Activated CD4-positive, alpha-beta memory T cell treated with anti-CD3 and anti-CD28 coated beads, Interleukin-2, amount 10 ng/mL, durations not matched to agents 7 days and 5 days (primary cell): ENCODE measurements around the gene BDKRB1. TPM values are rescaled to one million over a fixed set of nuclear protein-coding genes. Genes with fewer than 3 reads are reported as not detected.
"Not testable (repeated sequence)": the region's sequence is repeated elsewhere in the genome, so short reads cannot be mapped to it uniquely, and the experiment has no call there.

ENCODE experiments used
- CTCF ChIA-PET: fragments of 350-600 bp; sonication (Branson Sonifier 250); formaldehyde crosslinking; loops from one replicate; lab custom pipeline; 2021; ENCODE audit warnings: antibody characterized with exemption, inconsistent platforms; lab: Charles Lee
- POLR2A ChIA-PET: fragments of 350-600 bp; sonication (Branson Sonifier 250); formaldehyde crosslinking; loops from one replicate; lab custom pipeline; 2021; ENCODE audit warnings: antibody characterized with exemption; lab: Charles Lee
- DNase-seq: peaks from one replicate; pipeline ENCODE4 v3.0.0-alpha.2; 2020
- H3K27ac Mint-ChIP-seq: one replicate; pipeline ENCODE4 v1.8.0; 2021; ENCODE audit warnings: mild to moderate bottlenecking, mixed read lengths
- H3K27me3 Mint-ChIP-seq: one replicate; pipeline ENCODE4 v1.8.0; 2021; ENCODE audit warnings: mixed read lengths
- H3K36me3 Mint-ChIP-seq: one replicate; pipeline ENCODE4 v1.8.0; 2021; ENCODE audit warnings: low read depth, mixed read lengths
- H3K4me1 Mint-ChIP-seq: one replicate; pipeline ENCODE4 v1.8.0; 2021; ENCODE audit warnings: mixed read lengths
- H3K4me3 Mint-ChIP-seq: one replicate; pipeline ENCODE4 v1.8.0; 2021; ENCODE audit warnings: mild to moderate bottlenecking, mixed read lengths
- H3K9me3 Mint-ChIP-seq: one replicate; pipeline ENCODE4 v1.8.0; 2021; ENCODE audit warnings: mixed read lengths
- total RNA-seq, 2 experiments: library from RNA; stranded (reverse); gene quantifications; one replicate each; pipeline ENCODE4 v1.2.3, GENCODE V29; 2021

The BDKRB1 gene
- total RNA-seq, 2 experiments from 2014 or later, result not detected

- no peak for DNase-seq
- CTCF ChIA-PET, result no interaction called here
- Mint-ChIP-seq H3K36me3 (no peaks in the 10 kb centered on the region), H3K9me3 (no peaks in the 10 kb centered on the region), H3K4me3 (no peak overlapping the region), H3K27ac (no peak overlapping the region), H3K4me1 (no peaks in the 10 kb centered on the region), H3K27me3 (peaks cover 2% of the 10 kb centered on the region)
- POLR2A ChIA-PET, result no interaction called here
Measured at GRCh38 chr14:96242126-96242525, 13.9 kb upstream of the BDKRB1 start.

- H3K36me3 Mint-ChIP-seq, result no peaks in the 10 kb centered on the region
- ChIA-PET CTCF (no interaction called here), POLR2A (no interaction called here)
- no peak overlapping the region for H3K27ac Mint-ChIP-seq
- H3K4me1 Mint-ChIP-seq, result no peaks in the 10 kb centered on the region
- no peak for DNase-seq
- H3K4me3 Mint-ChIP-seq, result no peak overlapping the region
- H3K27me3 Mint-ChIP-seq, result peaks cover 2% of the 10 kb centered on the region
- H3K9me3 Mint-ChIP-seq, result no peaks in the 10 kb centered on the region
Measured at GRCh38 chr14:96243785-96244184, 12.2 kb upstream of the BDKRB1 start.

DNA sequence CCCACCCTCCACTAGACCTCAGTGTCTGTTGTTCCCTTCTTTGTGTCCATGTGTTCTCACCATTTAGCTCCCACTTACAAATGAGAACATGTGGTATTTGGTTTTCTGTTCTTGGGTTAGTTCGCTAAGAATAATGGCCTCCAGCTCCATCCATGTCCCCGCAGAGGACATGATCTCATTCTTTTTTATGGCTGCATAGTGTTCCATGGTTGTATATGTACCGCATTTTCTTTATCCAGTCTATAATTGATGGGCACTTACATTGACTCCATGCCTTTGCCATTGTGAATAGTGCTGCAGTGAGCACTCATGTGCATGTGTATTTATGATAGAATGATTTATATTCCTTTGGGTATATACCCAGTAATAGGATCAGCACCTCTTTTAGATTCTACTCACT is 10.9 kb upstream of the BDKRB1 start:
- H3K27me3 Mint-ChIP-seq, H3K4me1 Mint-ChIP-seq, H3K9me3 Mint-ChIP-seq, H3K27ac Mint-ChIP-seq, H3K36me3 Mint-ChIP-seq, H3K4me3 Mint-ChIP-seq, DNase-seq, CTCF ChIA-PET, POLR2A ChIA-PET: not testable (repeated sequence)

DNA sequence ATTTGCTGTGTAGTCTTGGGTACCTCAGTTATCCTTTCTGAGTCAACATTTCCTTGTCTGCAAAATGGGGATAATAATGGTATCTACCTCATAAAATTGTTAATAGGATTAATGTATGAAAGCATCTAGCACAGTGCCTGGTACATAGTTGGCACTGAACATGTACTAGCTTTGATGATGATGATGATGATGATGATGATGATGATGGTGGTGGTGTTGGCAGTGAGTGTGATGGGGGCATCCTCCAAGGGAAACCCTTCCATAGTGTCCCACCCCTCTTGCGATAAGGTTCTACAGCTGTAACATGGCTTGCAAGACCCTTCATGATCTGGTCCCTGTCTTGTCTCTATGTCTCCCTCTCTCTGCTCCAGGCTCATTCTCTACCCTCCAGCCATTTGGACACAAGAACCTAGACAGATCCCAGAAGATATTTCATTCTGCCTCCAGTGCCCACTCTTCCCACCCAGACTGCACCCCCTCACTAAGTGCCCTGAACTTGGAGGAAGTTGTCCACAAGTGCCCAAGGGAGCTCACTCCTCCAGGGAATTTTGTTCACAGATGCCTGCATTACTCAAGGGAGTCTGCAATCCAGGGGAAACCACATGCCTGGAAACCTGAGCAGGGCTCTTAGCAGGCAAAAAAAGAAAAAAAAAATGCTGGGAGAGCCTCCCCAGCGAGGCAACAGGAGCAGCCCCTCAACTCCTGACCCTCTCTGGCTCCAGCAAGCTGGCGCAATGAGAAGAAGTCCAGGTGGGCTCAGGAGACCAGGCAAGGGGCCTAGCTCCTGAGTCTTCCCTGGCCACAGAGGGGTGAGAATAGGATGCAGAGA is 10.1 kb upstream of the BDKRB1 start:
- CTCF ChIA-PET, result no interaction called here
- H3K4me1 Mint-ChIP-seq, result no peaks in the 10 kb centered on the region
- POLR2A ChIA-PET, result no interaction called here

GRCh38 chr14:96246539-96246847 is 9.5 kb upstream of the BDKRB1 start:
- no peaks in the 10 kb centered on the region for H3K9me3 Mint-ChIP-seq
- no peaks in the 10 kb centered on the region for H3K36me3 Mint-ChIP-seq
- no peak overlapping the region for H3K27ac Mint-ChIP-seq
- CTCF ChIA-PET, result no interaction called here
- H3K27me3 Mint-ChIP-seq, result no peaks in the 10 kb centered on the region
- no peak overlapping the region for H3K4me3 Mint-ChIP-seq
- no peaks in the 10 kb centered on the region for H3K4me1 Mint-ChIP-seq
- DNase-seq, result no peak
- POLR2A ChIA-PET, result no interaction called here

More for the DNA sequence above, 10.1 kb upstream of the BDKRB1 start:
- Mint-ChIP-seq H3K27ac (no peak overlapping the region), H3K36me3 (no peaks in the 10 kb centered on the region), H3K27me3 (no peaks in the 10 kb centered on the region), H3K4me3 (no peak overlapping the region), H3K9me3 (no peaks in the 10 kb centered on the region)
- no peak for DNase-seq

DNA sequence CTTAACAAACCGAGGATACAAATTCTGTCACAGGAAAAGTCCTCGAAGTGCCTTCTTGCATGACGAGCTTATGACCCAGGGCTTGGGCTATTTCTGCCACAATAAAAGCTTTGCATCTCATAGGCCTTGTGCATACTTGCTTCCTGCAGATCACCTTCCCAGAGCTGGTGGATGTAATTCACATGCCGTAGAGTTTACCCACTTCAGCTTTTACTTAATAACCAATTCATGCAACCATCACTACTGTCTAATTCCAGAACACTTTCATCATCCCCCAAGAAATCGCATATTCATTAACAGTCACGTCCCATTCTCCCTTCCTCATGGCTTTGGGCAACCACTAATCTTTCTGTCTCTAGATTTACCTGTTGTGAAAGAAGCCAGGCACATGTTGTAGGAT is 9.0 kb upstream of the BDKRB1 start:
- DNase-seq, result no peak

DNA sequence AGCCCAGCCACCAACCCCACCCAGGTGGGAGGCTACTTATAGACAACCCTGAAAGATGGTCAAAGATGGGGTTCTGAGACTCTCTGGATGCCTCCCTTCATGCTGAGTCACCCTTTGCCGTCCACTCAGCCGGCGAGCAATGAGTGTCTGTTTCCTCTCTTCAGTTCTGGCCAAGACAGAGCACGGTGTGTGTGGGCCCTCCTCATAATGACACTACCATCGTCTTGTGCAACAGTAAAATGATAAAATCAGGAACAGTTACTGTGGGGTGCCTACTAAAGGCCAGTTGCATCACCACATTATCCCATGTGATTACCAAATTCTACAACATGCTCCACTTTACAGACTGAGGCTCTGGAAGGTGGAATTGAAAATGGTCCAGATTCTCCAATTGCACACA is 7.0 kb upstream of the BDKRB1 start:
- no peaks in the 10 kb centered on the region for H3K4me1 Mint-ChIP-seq
- H3K27ac Mint-ChIP-seq, result no peak overlapping the region
- no peak overlapping the region for H3K4me3 Mint-ChIP-seq
- no peaks in the 10 kb centered on the region for H3K27me3 Mint-ChIP-seq
- H3K9me3 Mint-ChIP-seq, result no peaks in the 10 kb centered on the region
- POLR2A ChIA-PET, result no interaction called here
- no peaks in the 10 kb centered on the region for H3K36me3 Mint-ChIP-seq
- CTCF ChIA-PET, result no interaction called here
- no peak for DNase-seq

More for the DNA sequence above, 9.0 kb upstream of the BDKRB1 start:
- no peak overlapping the region for H3K4me3 Mint-ChIP-seq
- H3K27me3 Mint-ChIP-seq, result no peaks in the 10 kb centered on the region
- ChIA-PET CTCF (interaction anchor here (0.6 kb wide), 1 partner anchor 49 kb away, joined by 3 read pairs; no protein-coding TSS in a partner anchor), POLR2A (no interaction called here)
- H3K36me3 Mint-ChIP-seq, result no peaks in the 10 kb centered on the region
- no peaks in the 10 kb centered on the region for H3K9me3 Mint-ChIP-seq
- no peaks in the 10 kb centered on the region for H3K4me1 Mint-ChIP-seq
- no peak overlapping the region for H3K27ac Mint-ChIP-seq

DNA sequence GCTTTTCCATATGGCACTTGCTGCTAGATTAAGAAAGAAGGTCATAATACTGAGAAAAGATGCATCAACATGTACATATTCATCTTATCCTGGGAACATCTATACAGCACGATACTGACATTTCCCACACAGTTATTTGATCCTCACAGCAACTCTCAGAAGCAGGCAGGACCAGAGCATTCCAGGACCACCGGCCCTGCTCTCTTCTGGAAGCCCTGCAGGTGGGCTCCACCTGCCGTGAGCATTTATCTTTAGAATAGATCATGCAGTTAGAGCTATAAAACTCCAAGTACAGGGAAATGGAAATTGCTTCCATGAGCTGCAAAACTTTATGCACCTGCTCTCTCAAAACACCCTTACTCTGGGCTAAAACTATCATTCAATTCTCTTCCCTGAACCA is 5.5 kb upstream of the BDKRB1 start:
- no peaks in the 10 kb centered on the region for H3K27me3 Mint-ChIP-seq
- POLR2A ChIA-PET, result no interaction called here
- CTCF ChIA-PET, result interaction anchor here (1.6 kb wide), 1 partner anchor 9 kb away, joined by 4 read pairs; no protein-coding TSS in a partner anchor
- no peaks in the 10 kb centered on the region for H3K36me3 Mint-ChIP-seq
- DNase-seq, result no peak
- H3K27ac Mint-ChIP-seq, result no peak overlapping the region
- no peaks in the 10 kb centered on the region for H3K4me1 Mint-ChIP-seq
- H3K4me3 Mint-ChIP-seq, result no peak overlapping the region
- no peaks in the 10 kb centered on the region for H3K9me3 Mint-ChIP-seq

- no peaks in the 10 kb centered on the region for H3K36me3 Mint-ChIP-seq
- H3K27ac Mint-ChIP-seq, result no peak overlapping the region
- no peak for DNase-seq
- H3K27me3 Mint-ChIP-seq, result no peaks in the 10 kb centered on the region
- ChIA-PET POLR2A (no interaction called here), CTCF (interaction anchor here (1.0 kb wide), 1 partner anchor 46 kb away, joined by 3 read pairs; no protein-coding TSS in a partner anchor)
- no peaks in the 10 kb centered on the region for H3K4me1 Mint-ChIP-seq
- no peaks in the 10 kb centered on the region for H3K9me3 Mint-ChIP-seq
- H3K4me3 Mint-ChIP-seq, result no peak overlapping the region
Measured at GRCh38 chr14:96251656-96252155, 4.3 kb upstream of the BDKRB1 start.

- H3K4me3 Mint-ChIP-seq, result no peak overlapping the region
- DNase-seq, result no peak
- H3K36me3 Mint-ChIP-seq, result no peaks in the 10 kb centered on the region
- H3K4me1 Mint-ChIP-seq, result no peaks in the 10 kb centered on the region
- peaks cover 4% of the 10 kb centered on the region for H3K27me3 Mint-ChIP-seq
- ChIA-PET POLR2A (no interaction called here), CTCF (interaction anchor here (1.0 kb wide), 1 partner anchor 45 kb away, joined by 3 read pairs; no protein-coding TSS in a partner anchor)
- H3K27ac Mint-ChIP-seq, result no peak overlapping the region
- H3K9me3 Mint-ChIP-seq, result no peaks in the 10 kb centered on the region
Measured at GRCh38 chr14:96252323-96252998, 3.5 kb upstream of the BDKRB1 start.

DNA sequence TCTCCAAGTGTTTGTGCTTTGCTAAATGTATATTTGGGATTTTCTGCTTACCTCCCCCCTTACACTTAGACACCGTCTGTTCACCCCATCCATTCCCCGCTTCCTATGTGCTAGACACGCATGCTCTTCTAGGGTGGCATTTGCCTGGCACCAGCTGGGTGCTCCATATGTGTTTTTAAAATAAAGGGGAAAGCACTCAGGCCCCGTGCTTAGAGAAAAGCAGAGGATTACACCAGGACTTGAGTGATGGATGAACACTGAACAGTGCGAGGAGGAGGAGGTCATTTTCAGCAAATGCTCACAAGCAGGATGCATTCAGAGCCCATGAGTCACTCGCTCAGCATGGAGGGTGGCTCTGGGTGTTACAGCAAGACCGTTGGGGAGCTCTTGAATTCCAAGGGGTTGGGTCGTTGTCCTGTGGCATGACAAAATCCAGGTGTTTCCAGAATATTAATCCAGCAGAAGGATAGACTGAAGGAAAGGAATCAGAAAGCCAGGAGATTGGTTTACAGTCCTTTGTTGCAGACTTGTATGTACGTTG is 2.9 kb upstream of the BDKRB1 start:
- ChIA-PET CTCF (no interaction called here), POLR2A (no interaction called here)
- H3K4me1 Mint-ChIP-seq, result no peaks in the 10 kb centered on the region

GRCh38 chr14:96254687-96255086 is 1.3 kb upstream of the BDKRB1 start:
- CTCF ChIA-PET, result no interaction called here
- H3K36me3 Mint-ChIP-seq, result no peaks in the 10 kb centered on the region
- peaks cover 5% of the 10 kb centered on the region for H3K27me3 Mint-ChIP-seq
- no peak overlapping the region for H3K27ac Mint-ChIP-seq
- H3K9me3 Mint-ChIP-seq, result no peaks in the 10 kb centered on the region
- POLR2A ChIA-PET, result no interaction called here
- no peaks in the 10 kb centered on the region for H3K4me1 Mint-ChIP-seq
- no peak overlapping the region for H3K4me3 Mint-ChIP-seq
- DNase-seq, result no peak

More for the DNA sequence above, 2.9 kb upstream of the BDKRB1 start:
- peaks cover 5% of the 10 kb centered on the region for H3K27me3 Mint-ChIP-seq
- DNase-seq, result no peak
- no peak overlapping the region for H3K4me3 Mint-ChIP-seq
- no peak overlapping the region for H3K27ac Mint-ChIP-seq
- no peaks in the 10 kb centered on the region for H3K36me3 Mint-ChIP-seq
- no peaks in the 10 kb centered on the region for H3K9me3 Mint-ChIP-seq

GRCh38 chr14:96256407-96256806 is 397 bp downstream of the BDKRB1 start:
- Mint-ChIP-seq H3K36me3 (no peaks in the 10 kb centered on the region), H3K27ac (no peak overlapping the region), H3K9me3 (no peaks in the 10 kb centered on the region), H3K4me3 (no peak overlapping the region), H3K27me3 (peaks cover 12% of the 10 kb centered on the region), H3K4me1 (no peaks in the 10 kb centered on the region)
- no peak for DNase-seq
- POLR2A ChIA-PET, result no interaction called here
- CTCF ChIA-PET, result no interaction called here
